ENCODE results near the gene TMEM192.
"Not testable (repeated sequence)": the region's sequence is repeated elsewhere in the genome, so short reads cannot be mapped to it uniquely, and the experiment has no call there.

TMEM192 gene

GRCh38 chr4:165095291-165095690 lies 17.4 kb downstream of the TMEM192 start:
- no peak overlapping the region for H3K4me3 ChIP-seq (ENCODE audit: low read depth, low read length)
- no peak for DNase-seq (ENCODE audit: low read depth)
- TF ChIP-seq CTCF (IDR thresholded peaks at IDR 0.05; ENCODE audit: insufficient read depth, low read depth, low read length, missing control alignments), result no peak

DNA sequence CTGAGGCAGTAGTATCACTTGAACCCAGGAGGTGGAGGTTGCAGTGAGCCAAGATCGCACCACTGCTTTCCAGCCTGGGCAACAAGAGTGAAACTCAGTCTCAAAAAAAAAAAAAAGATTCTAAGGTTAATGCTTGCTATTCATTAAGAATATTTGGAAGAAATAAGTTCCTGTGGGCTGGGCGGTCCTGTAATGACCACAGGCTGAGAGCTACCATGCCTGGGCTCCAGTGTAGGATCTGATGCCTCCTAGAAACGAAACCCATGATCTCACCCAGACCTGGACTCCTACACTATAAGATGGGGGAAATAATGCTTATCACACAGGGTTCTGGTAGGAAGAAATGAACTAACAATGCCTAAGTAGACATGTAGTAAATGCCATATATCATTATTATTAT lies 17.8 kb downstream of the TMEM192 start:
- no peak for TF ChIP-seq CTCF (IDR thresholded peaks at IDR 0.05; ENCODE audit: insufficient read depth, low read depth, low read length, missing control alignments)
- DNase-seq (ENCODE audit: low read depth), result no peak
- no peak overlapping the region for H3K4me3 ChIP-seq (ENCODE audit: low read depth, low read length)

GRCh38 chr4:165092187-165092586 lies 20.5 kb downstream of the TMEM192 start:
- H3K4me3 ChIP-seq (ENCODE audit: low read depth, low read length); DNase-seq (ENCODE audit: low read depth): not testable (repeated sequence)

GRCh38 chr4:165088366-165088765 lies 24.3 kb downstream of the TMEM192 start:
- no peak for TF ChIP-seq CTCF (IDR thresholded peaks at IDR 0.05; ENCODE audit: insufficient read depth, low read depth, low read length, missing control alignments)
- no peak overlapping the region for H3K4me3 ChIP-seq (ENCODE audit: low read depth, low read length)
- no peak for DNase-seq (ENCODE audit: low read depth)

DNA sequence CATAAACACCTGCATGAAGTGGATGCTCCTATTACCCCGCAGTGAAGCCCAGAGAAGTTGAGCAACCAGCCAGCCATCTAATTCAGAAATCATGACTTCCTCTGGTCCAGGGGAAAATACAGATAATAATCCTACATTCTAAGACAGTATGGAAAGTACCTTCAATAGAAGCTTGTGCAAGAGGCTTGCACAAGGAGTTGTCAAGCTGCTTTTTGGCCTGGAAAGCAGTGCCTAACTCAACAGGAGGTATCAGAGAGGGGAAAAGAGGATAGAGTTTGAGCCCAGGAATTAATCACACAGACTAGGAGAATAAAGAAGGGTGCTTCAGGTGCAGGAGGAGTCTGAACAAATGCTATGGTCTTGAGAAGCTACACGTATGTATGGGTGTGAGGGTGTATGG lies 26.7 kb downstream of the TMEM192 start:
- no peak for TF ChIP-seq CTCF (IDR thresholded peaks at IDR 0.05; ENCODE audit: insufficient read depth, low read depth, low read length, missing control alignments)
- H3K4me3 ChIP-seq (ENCODE audit: low read depth, low read length), result no peak overlapping the region
- DNase-seq (ENCODE audit: low read depth), result no peak

GRCh38 chr4:165084787-165085186 lies 27.9 kb downstream of the TMEM192 start:
- not testable (repeated sequence) for H3K4me3 ChIP-seq (ENCODE audit: low read depth, low read length); DNase-seq (ENCODE audit: low read depth)

DNA sequence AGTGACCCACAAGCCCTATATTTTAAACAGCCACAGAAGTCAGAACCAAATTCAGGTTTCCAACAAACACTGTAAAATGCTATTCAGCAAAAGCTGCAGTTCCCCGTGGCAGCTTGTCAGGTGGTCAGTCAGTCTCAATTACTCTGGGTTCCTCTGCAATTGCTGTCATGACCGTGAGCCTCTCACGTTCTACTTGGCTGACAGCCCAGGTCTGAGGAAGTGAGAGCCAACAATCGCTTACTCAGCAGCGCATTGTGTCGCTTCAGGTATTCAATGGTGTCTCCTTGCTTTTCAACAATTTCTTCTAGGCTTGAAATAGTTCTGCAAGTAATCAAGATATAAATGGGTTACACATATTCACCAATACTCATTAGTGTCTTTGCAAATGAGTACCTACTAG lies 33.2 kb downstream of the TMEM192 start:
- no peak for DNase-seq (ENCODE audit: low read depth)
- no peak for TF ChIP-seq CTCF (IDR thresholded peaks at IDR 0.05; ENCODE audit: insufficient read depth, low read depth, low read length, missing control alignments)
- H3K4me3 ChIP-seq (ENCODE audit: low read depth, low read length), result no peak overlapping the region

GRCh38 chr4:165077034-165077578 lies 35.6 kb downstream of the TMEM192 start:
- DNase-seq (ENCODE audit: low read depth), result no peak
- H3K4me3 ChIP-seq (ENCODE audit: low read depth, low read length), result no peak overlapping the region
- TF ChIP-seq CTCF (IDR thresholded peaks at IDR 0.05; ENCODE audit: insufficient read depth, low read depth, low read length, missing control alignments), result no peak

- not testable (repeated sequence) for DNase-seq (ENCODE audit: low read depth); H3K4me3 ChIP-seq (ENCODE audit: low read depth, low read length)
Measured at GRCh38 chr4:165073346-165073745, 39.3 kb downstream of the TMEM192 start.

All from GM12865 (cell line).